PFSK-1 (cell line): Measurements from ENCODE around the gene MEI1.

Experiments used
- POLR2AphosphoS5 ChIP-seq: IDR thresholded peaks from 2 replicates; pipeline ENCODE4 v1.6.1; 2012; ENCODE audit warnings: low read depth, mild to moderate bottlenecking, control low read depth, low read length, moderate library complexity
- REST ChIP-seq, 2 experiments: IDR thresholded peaks; 2 replicates each; pipeline versions ENCODE4 v1.6.1 to v1.8.0; 2011 to 2012; ENCODE audit warnings: low read depth in 2 of 2, low read length in 2 of 2, control low read depth in 1 of 2, inconsistent platforms in 1 of 2, mild to moderate bottlenecking in 1 of 2, moderate library complexity in 1 of 2; ENCODE audit not compliant: insufficient read depth in 1 of 2
- SIN3A ChIP-seq: IDR thresholded peaks from 2 replicates; pipeline ENCODE4 v1.6.1; 2012; ENCODE audit warnings: mild to moderate bottlenecking, low read length, moderate library complexity, borderline replicate concordance; ENCODE audit not compliant: insufficient read depth

GRCh38 chr22:41775338-41775737 lies 76.0 kb downstream of the MEI1 start:
- TF ChIP-seq POLR2AphosphoS5 (no peak), REST (IDR thresholded peaks at IDR 0.05; ENCODE audit: insufficient read depth in 1 of 2, low read depth in 2 of 2, low read length in 2 of 2) (no peak), SIN3A (no peak)
